GM21786 (cell line): ENCODE results near the gene LSS.

Experiments
- ATAC-seq: cut with Tn5 transposase; IDR thresholded peaks from one replicate; pipeline ENCODE4 v1.9.1; 2021; ENCODE audit not compliant: unreplicated experiment

The LSS gene

GRCh38 chr21:46219591-46220239 lies 8.9 kb downstream of the LSS start:
- no peak for ATAC-seq

DNA sequence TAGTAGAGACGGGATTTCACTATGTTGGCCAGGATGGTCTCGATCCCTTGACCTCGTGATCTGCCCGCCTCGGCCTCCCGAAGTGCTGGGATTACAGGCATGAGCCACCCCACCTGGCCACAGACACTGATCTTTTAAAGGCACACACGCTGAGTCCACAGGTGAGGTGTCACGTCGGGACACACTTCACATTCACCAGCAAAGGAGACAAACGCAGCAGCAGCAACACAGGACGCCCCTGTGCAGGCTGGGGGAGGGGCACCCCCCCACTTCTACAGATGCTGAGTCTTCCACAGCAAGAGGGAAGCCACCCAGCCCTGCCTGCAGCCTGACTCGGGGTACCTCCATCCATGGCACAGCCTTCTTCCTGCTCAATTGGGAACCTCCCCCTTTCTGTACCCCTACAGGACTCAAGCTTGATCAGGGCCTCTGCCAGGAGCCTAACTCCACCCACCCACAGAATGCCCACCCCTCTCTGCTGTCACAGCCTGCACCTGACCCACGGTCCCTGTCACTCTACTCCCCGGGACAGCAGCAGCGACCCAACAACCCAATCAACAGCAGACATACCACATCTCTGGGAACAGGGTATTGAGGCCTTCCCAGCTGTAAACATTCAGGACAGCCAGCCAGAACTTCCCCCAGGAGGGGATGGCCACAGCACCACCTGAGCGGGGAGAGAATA lies 9.5 kb downstream of the LSS start:
- no peak for ATAC-seq

DNA sequence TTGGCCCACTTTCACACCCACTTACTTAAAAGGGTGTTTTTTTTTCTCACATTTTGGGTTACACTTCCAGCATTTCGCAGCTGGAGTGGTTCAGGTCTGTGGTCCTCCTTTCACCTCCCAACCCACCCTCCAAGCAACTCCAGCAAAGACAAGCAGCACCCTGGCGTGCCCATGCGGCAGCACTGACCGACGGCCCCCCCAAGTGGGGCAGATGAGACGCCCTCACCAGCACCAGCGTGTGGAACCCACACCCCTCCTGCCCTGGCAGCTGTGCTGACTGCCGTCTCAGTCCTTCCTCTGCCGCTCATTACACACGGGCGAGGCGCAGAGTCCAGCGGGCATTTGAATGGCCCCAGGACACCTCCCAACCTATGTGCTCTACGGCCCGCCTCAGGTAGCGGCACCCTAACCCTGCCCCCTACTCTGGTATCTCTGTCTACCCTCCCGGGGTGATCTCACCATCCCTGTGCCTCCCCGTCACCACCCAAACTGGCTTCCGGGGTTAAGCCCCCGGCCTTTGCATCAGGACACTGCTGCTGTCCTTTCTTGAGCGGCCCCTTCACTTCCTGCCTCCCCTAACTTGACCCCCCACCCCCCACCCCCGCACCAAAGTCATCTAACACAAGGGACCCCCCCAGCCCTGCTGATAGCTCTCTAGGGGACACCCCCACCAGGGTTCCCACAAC lies 10.9 kb downstream of the LSS start:
- ATAC-seq, result no peak

- ATAC-seq, result no peak
Observed at GRCh38 chr21:46216132-46216747, 12.3 kb downstream of the LSS start.

DNA sequence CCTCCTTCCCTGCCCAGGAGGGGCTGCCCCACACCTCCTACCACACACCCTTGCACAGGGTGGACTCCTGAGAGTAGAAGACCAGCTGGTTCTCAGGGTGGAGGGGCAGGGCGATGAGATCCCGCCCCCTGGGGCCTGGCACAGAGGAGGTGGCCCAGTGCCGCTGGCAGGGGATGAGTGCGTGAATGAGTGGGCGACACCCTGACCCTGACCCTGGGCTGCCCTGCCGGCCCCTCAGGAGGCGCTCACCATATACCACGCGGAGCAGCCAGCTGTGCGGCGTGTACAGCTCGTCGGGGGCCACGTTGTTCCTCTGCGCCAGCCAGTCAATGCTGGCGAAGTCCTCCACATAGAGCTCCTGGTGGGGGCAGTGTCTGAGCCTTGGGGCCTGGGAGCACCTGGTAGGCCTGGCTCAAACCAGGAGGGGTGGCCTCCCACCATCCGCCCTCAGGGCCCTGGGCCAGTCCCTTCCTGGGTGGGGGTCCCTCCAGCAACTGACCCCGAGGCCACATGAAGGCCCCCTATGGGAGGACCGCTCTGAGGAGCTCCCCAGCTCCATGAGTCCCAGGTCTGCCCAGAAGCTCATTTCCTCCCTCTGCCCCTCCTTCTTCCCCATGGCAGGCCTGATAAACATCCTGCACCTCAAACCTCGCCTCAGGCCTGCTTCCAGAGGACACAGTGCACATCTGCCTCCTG lies 13.0 kb downstream of the LSS start:
- no peak for ATAC-seq

DNA sequence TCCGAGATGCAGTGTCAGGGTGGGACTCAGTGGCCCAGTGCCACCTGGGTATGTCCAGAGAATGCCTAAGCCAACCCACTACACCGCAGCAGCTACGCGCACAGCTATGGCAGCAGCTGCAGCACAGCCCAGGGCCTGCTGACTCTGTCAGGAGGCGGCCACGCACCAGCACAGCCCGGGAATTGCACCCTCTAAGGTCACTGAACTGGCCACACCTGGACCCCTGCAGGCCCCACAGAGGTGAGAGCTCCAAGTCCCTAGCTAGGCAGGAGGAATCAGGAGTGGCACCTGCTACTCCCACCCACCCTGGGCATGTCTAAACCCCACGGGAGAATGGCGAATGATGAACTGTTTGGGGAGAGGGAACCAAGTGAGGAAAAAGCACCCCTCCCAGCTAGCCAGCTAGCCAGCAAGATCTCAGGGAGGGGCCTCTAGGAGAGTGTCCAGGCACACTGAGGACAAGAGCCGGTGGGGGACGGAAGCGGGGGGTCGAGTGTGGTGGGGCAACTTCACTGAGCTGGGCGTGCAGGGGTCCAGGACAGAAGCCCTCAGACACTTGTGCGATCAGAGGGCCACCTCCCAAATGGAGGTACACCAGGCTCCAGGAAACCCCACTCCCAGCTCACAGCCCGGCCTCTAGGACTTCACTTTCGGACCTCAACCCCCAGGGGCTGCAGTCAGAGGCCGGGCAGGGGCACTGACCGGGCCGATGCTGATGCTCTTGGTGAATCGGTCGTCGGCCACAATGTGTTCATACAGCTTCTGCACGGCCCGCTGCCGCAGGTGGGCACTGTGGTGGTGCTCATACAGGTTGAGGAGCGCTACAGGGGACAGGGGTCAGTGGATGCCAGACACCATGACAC lies 13.9 kb downstream of the LSS start:
- no peak for ATAC-seq

GRCh38 chr21:46213620-46214286 lies 14.8 kb downstream of the LSS start:
- no peak for ATAC-seq

GRCh38 chr21:46212721-46213484 lies 15.7 kb downstream of the LSS start:
- ATAC-seq, result no peak

DNA sequence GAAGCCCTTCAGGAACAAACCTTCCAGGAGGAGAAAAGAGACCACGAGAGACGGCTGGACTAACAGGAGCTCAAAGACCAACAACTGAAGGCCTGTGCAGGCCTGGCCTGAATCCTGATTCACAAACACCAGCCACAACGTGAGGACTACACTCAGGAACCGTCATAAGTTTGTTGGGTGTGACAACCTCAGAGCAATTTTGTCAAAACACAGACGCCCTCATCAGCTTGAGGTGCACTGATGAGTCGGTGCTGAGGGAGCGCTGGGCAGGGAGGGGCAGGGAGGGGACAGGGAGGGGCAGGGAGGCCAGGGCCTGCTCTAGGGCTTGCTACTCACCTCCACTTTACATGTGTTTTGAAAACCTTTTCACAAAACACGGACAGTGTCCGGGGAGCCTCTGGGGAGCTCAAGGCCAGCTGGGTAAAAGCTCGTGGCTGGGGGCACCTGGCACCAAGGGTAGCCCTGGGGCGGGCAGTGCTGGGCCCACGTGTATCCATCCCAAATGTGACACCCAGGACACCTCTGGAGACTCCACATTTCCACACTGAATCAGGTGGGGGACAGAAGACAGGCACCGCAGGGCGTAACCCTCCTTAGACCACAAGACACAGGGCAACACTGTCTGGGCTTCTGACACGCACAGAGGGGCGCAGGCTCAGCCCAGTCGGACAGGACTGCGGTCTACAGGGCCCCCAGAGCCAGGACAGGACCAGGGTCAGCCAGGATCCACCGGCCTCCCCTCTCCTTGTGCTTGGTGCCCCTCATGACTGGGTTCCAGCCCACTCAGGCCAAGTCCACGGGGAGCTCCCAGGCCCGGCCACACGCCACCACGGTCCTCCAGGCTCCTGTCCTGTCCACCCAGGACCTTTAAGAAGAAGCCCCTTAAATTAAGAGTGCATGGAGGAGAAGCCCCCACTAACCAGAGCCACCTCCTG lies 16.5 kb downstream of the LSS start:
- ATAC-seq, result no peak

DNA sequence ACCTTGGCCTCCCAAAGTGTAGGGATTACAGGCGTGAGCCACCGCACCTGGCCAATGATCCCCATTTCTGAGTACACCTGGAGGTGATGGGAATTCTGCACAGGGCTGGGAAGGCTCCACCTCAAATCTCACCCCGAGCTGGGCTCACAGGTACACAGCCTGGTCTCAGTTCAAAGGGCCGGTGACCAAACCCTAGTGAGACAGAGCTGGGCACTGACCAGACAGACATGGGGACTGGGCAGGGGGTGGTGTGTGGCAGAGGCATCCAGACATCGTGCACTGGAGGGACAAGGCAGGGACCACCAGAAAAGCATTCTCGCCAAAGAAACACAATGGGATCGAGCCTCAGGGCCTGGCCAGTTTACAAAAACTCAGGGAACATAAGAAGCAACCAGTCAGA lies 17.2 kb downstream of the LSS start:
- no peak for ATAC-seq

GRCh38 chr21:46210378-46211136 lies 18.0 kb downstream of the LSS start:
- ATAC-seq, result no peak

DNA sequence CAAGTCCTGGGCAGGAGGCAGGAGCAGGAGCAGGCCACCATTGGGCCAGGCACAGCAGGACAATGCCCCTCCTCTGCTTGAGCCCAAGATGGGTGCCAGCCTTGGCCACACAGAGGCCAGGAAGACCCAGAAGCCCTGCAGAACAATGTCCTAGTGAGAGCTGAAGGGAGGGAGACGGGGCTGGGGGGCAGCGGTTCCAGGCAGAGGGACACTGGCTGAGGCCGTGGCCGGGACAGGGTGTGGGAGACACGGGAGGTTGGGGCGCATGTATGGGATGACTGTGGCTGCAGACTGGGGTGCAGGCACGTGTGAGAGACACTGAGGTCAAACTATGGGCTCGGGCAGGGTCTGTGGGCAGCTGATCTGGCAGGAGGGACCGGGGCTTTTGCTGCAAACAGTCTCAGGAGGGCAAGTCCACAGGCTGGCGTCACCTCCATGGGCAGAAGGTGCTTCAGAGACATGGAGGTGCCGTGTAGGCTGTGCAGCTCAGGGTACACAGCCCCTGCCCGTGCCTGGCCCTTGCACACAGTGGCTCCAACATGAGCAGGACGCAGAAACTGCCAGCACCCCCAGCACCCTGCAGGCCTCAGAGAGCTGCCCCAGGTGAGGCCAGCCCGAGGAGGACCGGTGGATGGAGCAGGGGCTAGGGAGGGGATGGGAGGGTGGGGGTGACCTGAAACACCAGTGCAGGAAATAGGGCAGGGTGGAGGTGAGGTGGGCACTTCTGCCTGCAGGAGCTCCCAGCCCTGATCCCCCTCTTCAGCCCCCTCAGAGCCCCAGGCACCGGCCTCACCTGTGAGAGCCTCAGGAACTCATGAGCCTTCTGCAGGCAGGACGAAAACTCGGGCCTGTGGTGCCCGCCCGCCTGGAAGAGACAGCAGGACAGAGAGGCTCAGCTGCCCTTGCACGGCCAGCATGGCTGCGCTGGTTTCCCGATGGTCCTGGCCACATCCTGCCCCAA lies 19.5 kb downstream of the LSS start:
- no peak for ATAC-seq

DNA sequence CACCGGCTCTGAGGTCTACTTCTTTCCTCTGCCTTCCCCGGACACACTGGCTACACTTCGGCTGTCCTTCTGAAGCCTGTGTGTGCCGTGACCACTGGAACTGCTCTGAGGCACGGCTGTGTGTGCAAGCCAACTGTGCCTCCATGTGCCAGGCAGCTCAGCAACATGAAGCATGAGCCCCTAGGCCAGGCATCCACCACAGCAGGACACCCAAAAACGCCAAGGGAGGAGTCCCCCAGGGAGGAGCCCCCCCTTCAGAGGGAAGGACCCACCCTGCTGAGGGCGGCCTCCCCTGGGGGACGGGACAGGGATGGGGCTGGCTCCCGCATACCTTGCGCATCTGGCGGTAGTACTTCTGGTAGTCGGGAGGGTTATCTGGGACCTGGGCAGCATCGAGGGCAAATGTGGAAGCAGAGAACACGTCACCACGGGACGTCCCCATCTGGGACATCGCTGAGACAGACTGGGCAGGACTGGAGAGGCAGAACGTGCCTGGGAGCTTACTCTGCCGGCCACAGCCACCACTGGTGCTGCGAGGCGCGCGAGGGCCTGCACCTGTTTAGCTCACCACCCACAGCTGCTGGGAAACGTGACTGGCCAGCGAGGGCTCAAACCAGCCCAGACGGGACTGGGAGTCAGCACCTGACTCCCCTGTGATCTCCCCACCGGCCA lies 20.5 kb downstream of the LSS start:
- ATAC-seq, result no peak

DNA sequence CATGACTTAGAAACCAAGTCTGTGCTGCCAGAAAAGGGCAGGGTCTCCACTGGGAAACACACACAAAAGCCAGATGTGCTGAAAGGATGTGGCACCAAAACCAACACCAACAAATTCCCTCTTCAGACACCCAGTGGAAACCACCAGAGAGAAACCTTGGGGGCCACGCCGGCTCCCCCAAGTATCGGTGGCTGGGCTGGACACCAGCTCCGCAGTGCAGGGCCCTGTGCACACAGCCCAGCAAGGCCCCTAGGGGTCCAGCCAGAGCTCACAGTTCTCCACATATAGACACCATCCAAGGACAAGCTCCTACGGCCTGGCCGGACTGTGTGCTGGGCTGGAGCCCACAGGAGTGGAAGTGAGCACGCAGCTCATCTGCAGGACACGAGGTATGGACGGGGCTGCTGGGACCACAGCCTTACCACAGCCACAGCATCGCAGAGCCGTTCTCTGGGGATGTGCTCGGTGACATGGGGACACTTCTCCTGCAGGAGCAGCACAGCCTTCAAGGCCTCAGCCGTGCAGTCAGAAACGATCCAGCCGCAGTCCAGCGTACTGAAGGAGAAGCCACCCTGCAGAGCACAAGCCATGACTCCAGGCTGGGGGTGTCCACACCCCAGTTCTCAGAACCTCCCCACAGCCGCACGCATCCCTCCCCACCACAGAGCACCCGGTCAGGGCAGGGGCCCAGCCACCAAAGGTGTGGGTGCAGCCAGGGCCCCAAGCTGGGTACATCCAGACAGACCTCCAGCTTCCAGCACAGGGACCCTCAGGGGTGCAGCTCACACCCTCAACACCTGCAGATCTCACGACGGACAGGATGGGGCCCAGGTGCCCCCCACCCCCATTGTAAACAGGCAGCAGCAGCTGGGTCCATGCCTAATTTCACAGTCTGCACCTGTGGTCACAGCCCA lies 21.3 kb downstream of the LSS start:
- no peak for ATAC-seq
